Pulmonary artery endothelial cell (primary cell): ENCODE data around the gene SOX5. TPM values are rescaled to one million over a fixed set of nuclear protein-coding genes. Genes with fewer than 3 reads are reported as not detected.

Source experiments
- DNase-seq: peaks from one replicate; pipeline ENCODE4 v3.0.0-alpha.2; 2011; ENCODE audit warnings: low read depth, low spot score
- total RNA-seq: library from RNA; depleted of rRNA; stranded (reverse); fragments of >200 nt; gene quantifications from 2 replicates; pipeline ENCODE4 v1.2.3, GENCODE V29; 2014

Gene SOX5
- total RNA-seq, result 0.42 and 1.1 TPM in 2 replicates

- DNase-seq, result peak; percentile 4
These were observed at the start of gene SOX5 for GRCh38 chr12:23949348-23950209. Gene SOX5 (minus strand): TSS chr12:23949670. CDS start chr12:23949601, 69 bp downstream.

GRCh38 chr12:23987046-23987445, 37.6 kb upstream of the SOX5 start:
- DNase-seq, result no peak

- DNase-seq, result no peak
These were observed 31.4 kb upstream of the SOX5 start for GRCh38 chr12:23980826-23981225.

GRCh38 chr12:23964812-23965211, 15.3 kb upstream of the SOX5 start:
- DNase-seq, result no peak

- DNase-seq, result no peak
These were observed 10.4 kb upstream of the SOX5 start for GRCh38 chr12:23959826-23960225.

GRCh38 chr12:23954332-23954731, 4.9 kb upstream of the SOX5 start:
- no peak for DNase-seq

- no peak for DNase-seq
These were observed 2.6 kb upstream of the SOX5 start for GRCh38 chr12:23952071-23952470.

GRCh38 chr12:23950775-23951451, 1.4 kb upstream of the SOX5 start:
- DNase-seq, result no peak

GRCh38 chr12:23950210-23950774, 822 bp upstream of the SOX5 start:
- DNase-seq, result no peak

GRCh38 chr12:23948291-23948690, 1.2 kb downstream of the SOX5 start:
- no peak for DNase-seq

GRCh38 chr12:23947395-23947794, 2.1 kb downstream of the SOX5 start:
- no peak for DNase-seq

GRCh38 chr12:23945249-23945648, 4.2 kb downstream of the SOX5 start:
- DNase-seq, result no peak

- DNase-seq, result no peak
These were observed 5.4 kb downstream of the SOX5 start for GRCh38 chr12:23944067-23944466.

- DNase-seq, result no peak
These were observed 6.6 kb downstream of the SOX5 start for GRCh38 chr12:23942841-23943240.

GRCh38 chr12:23941780-23942179, 7.7 kb downstream of the SOX5 start:
- no peak for DNase-seq

GRCh38 chr12:23938422-23938821, 11.0 kb downstream of the SOX5 start:
- no peak for DNase-seq

GRCh38 chr12:23931176-23931575, 18.3 kb downstream of the SOX5 start:
- no peak for DNase-seq

GRCh38 chr12:23930599-23930998, 18.9 kb downstream of the SOX5 start:
- DNase-seq, result no peak

- DNase-seq, result no peak
These were observed 19.6 kb downstream of the SOX5 start for GRCh38 chr12:23929906-23930305.

GRCh38 chr12:23927907-23928306, 21.6 kb downstream of the SOX5 start:
- no peak for DNase-seq

- no peak for DNase-seq
These were observed 28.2 kb downstream of the SOX5 start for GRCh38 chr12:23921099-23921856.

- no peak for DNase-seq
These were observed 37.9 kb downstream of the SOX5 start for GRCh38 chr12:23911574-23911973.
